Endothelial cell of umbilical vein (primary cell): Measurements from ENCODE around the gene MAGEC1. TPM values are rescaled to one million over a fixed set of nuclear protein-coding genes. Genes with fewer than 3 reads are reported as not detected.

Experiments used
- BruUV-seq: library from RNA; stranded (reverse); fragments of 400-500 nt; replicated peaks from 2 replicates; lab custom pipeline; 2021; lab: Mats Ljungman, UMichigan
- CTCF ChIA-PET: fragments of 300-600, 350-600 bp; sonication (Branson Sonifier 250); formaldehyde crosslinking; loops from one replicate; lab custom pipeline; 2021; ENCODE audit warnings: antibody characterized with exemption, inconsistent platforms; lab: Charles Lee
- POLR2A ChIA-PET: fragments of 300-600, 350-600 bp; sonication (Branson Sonifier 250); formaldehyde crosslinking; loops from one replicate; lab custom pipeline; 2021; ENCODE audit warnings: antibody characterized with exemption, inconsistent platforms; lab: Charles Lee
- DNase-seq: peaks from one replicate; pipeline ENCODE4 v3.0.0-alpha.2; 2011; ENCODE audit warnings: low read depth, low spot score
- FAIRE-seq: peaks from 2 replicates; lab custom pipeline; 2011; peaks lifted over from hg19 to GRCh38; lab: Jason Lieb, UNC
- H2AFZ ChIP-seq: 2 replicates; pipeline ENCODE4 v1.6.0; 2012; ENCODE audit warnings: low read depth, low read length, control low read depth, inconsistent platforms
- H3K27ac ChIP-seq: 2 replicates; pipeline ENCODE4 v1.5.1; 2011; ENCODE audit warnings: low read depth, mild to moderate bottlenecking, control low read depth, low read length, moderate library complexity; ENCODE audit not compliant: insufficient read depth
- H3K27me3 ChIP-seq, 2 experiments: 2 replicates each; pipeline versions ENCODE4 v1.6.0 to v1.6.1; 2011; ENCODE audit warnings: low read length in 2 of 2, mixed read lengths in 1 of 2; ENCODE audit not compliant: control insufficient read depth in 2 of 2, insufficient read depth in 2 of 2
- H3K36me3 ChIP-seq, 2 experiments: 2 replicates in 1 of 2; 3 replicates in 1 of 2; pipeline ENCODE4 v1.5.1; 2011; ENCODE audit warnings: low read length in 2 of 2, mild to moderate bottlenecking in 1 of 2, moderate library complexity in 1 of 2; ENCODE audit not compliant: control insufficient read depth in 2 of 2, insufficient read depth in 2 of 2; ENCODE audit errors: extremely low read depth in 1 of 2
- H3K4me1 ChIP-seq: 3 replicates; pipeline ENCODE4 v1.5.1; 2011; ENCODE audit warnings: mild to moderate bottlenecking, low read length; ENCODE audit not compliant: control insufficient read depth, insufficient read depth; ENCODE audit errors: extremely low read depth
- H3K4me2 ChIP-seq: 2 replicates; pipeline ENCODE4 v1.6.1; 2011; ENCODE audit warnings: low read length, control low read depth, mixed read lengths; ENCODE audit not compliant: insufficient read depth
- H3K4me3 ChIP-seq, 3 experiments: fragments of 200-600 bp in 1 of 3; sonication (generic), shearing (Covaris generic) in 1 of 3; replicated peaks in 1 of 3; 2 replicates each; pipeline ENCODE4 v1.5.1; 2011 to 2016; ENCODE audit warnings: control low read depth in 3 of 3, low read length in 3 of 3, mild to moderate bottlenecking in 2 of 3, inconsistent platforms in 1 of 3, low read depth in 1 of 3, moderate library complexity in 1 of 3; ENCODE audit not compliant: insufficient read depth in 1 of 3
- H3K79me2 ChIP-seq: 2 replicates; pipeline ENCODE4 v1.6.0; 2012; ENCODE audit warnings: low read length, inconsistent platforms; ENCODE audit not compliant: control insufficient read depth, insufficient read depth
- H3K9ac ChIP-seq: replicated peaks from 2 replicates; pipeline ENCODE3; 2011; ENCODE audit warnings: low read length, control low read depth; ENCODE audit not compliant: insufficient read depth; ENCODE audit errors: extremely low read depth
- H3K9me1 ChIP-seq: replicated peaks from 3 replicates; pipeline ENCODE4 v1.6.0; 2011; ENCODE audit warnings: mild to moderate bottlenecking, low read length; ENCODE audit not compliant: control insufficient read depth, insufficient read depth; ENCODE audit errors: extremely low read depth
- H3K9me3 ChIP-seq: replicated peaks from 2 replicates; pipeline ENCODE4 v1.5.1; 2012; ENCODE audit warnings: low read length, inconsistent platforms; ENCODE audit not compliant: control insufficient read depth, insufficient read depth
- H4K20me1 ChIP-seq: replicated peaks from 2 replicates; pipeline ENCODE3; 2011; ENCODE audit warnings: mild to moderate bottlenecking, low read length; ENCODE audit not compliant: control insufficient read depth, insufficient read depth; ENCODE audit errors: extremely low read depth
- CTCF ChIP-seq, 2 donors: IDR thresholded peaks; 1 replicate in 1 of 2; 2 replicates in 1 of 2; pipeline ENCODE4 v1.5.1; 2011; ENCODE audit warnings: low read length in 2 of 2, mild to moderate bottlenecking in 2 of 2, moderate library complexity in 2 of 2, control low read depth in 1 of 2, inconsistent platforms in 1 of 2, low read depth in 1 of 2; ENCODE audit not compliant: insufficient read depth in 1 of 2; ENCODE audit errors: extremely low read depth in 1 of 2
- EZH2 ChIP-seq: IDR thresholded peaks from 2 replicates; pipeline ENCODE4 v1.6.1; 2012; ENCODE audit warnings: borderline replicate concordance, low read depth, mild to moderate bottlenecking, moderate library complexity, low read length, inconsistent platforms; ENCODE audit not compliant: severe bottlenecking
- FOS ChIP-seq: IDR thresholded peaks from 2 replicates; pipeline ENCODE4 v1.6.1; 2011; ENCODE audit warnings: mild to moderate bottlenecking, low read length, moderate library complexity, borderline replicate concordance; ENCODE audit not compliant: insufficient read depth
- GATA2 ChIP-seq: IDR thresholded peaks from 2 replicates; pipeline ENCODE4 v1.7.0; 2011; ENCODE audit warnings: low read depth, mild to moderate bottlenecking, moderate library complexity, mixed read lengths, low read length; ENCODE audit not compliant: insufficient read length, insufficient read depth
- JUN ChIP-seq: IDR thresholded peaks from 2 replicates; pipeline ENCODE4 v1.6.1; 2011; ENCODE audit warnings: borderline replicate concordance, low read depth; ENCODE audit not compliant: insufficient read length, insufficient read depth
- MAX ChIP-seq: IDR thresholded peaks from 2 replicates; pipeline ENCODE4 v1.6.1; 2011; ENCODE audit not compliant: insufficient read depth, insufficient read length
- MYC ChIP-seq: IDR thresholded peaks from one replicate; pipeline ENCODE4 v1.6.1; 2011; ENCODE audit warnings: mild to moderate bottlenecking, low read depth, low read length
- POLR2AphosphoS5 ChIP-seq: IDR thresholded peaks from 2 replicates; pipeline ENCODE4 v1.6.1; 2012; ENCODE audit warnings: low read depth, mild to moderate bottlenecking, control low read depth, low read length, moderate library complexity; ENCODE audit not compliant: insufficient read depth
- dilution Hi-C: fragments of 300-500 bp; cut with MboI; formaldehyde crosslinking; loops from one replicate; pipeline ENCODE4 v1.15.0; 2019; ENCODE audit warnings: low sequenced_read_pairs; ENCODE audit not compliant: extremely low pct_ligation_motif_present
- intact Hi-C: fragments of 100-400 bp; cut with micrococcal nuclease; formaldehyde crosslinking; loops from one replicate; pipeline ENCODE4 v1.10.0; 2022
- polyA plus RNA-seq, 4 experiments: library from polyadenylated mRNA; depleted of rRNA in 3 of 4; stranded (reverse) in 3 of 4; unstranded in 1 of 4; fragments of >200 nt; gene quantifications; 2 replicates each; pipeline versions ENCODE4 v1.2.1 to v1.2.3, GENCODE V29; 2011 to 2012; ENCODE audit warnings: missing spikeins in 1 of 4
- total RNA-seq: library from RNA; stranded (reverse); gene quantifications from 2 replicates; pipeline ENCODE4 v1.2.3, GENCODE V29; 2021

The MAGEC1 gene
- total and polyA plus RNA-seq, 2 donors (not counting 3 experiments of a cell fraction or from before 2014, with no cell fraction given): not detected

GRCh38 chrX:141857479-141857878, 46.2 kb upstream of the MAGEC1 start:
- no TSS peak for BruUV-seq
- POLR2A ChIA-PET: no interaction called here

More at GRCh38 chrX:141857479-141857878, 46.2 kb upstream of the MAGEC1 start:
- H3K36me3 ChIP-seq: no peaks in the 10 kb centered on the region
- no peaks in the 10 kb centered on the region for H3K4me1 ChIP-seq
- no peak overlapping the region for H3K4me2 ChIP-seq
- H3K79me2 ChIP-seq: no peaks in the 10 kb centered on the region
- CTCF ChIA-PET: no interaction called here
- no peak overlapping the region for H3K4me3 ChIP-seq
- DNase-seq (no peak), FAIRE-seq (no peak)
- intact Hi-C loops: no loop called here
- no peaks in the 10 kb centered on the region for H3K9me3 ChIP-seq
- no peak overlapping the region for H2AFZ ChIP-seq
- no peak overlapping the region for H3K9ac ChIP-seq
- H3K9me1 ChIP-seq: no peaks in the 10 kb centered on the region
- dilution Hi-C loops: no loop called here
- H3K27me3 ChIP-seq: no peaks in the 10 kb centered on the region
- H3K27ac ChIP-seq: no peak overlapping the region
- TF ChIP-seq FOS: no peak
- TF ChIP-seq CTCF (IDR thresholded peaks at IDR 0.05; ENCODE audit: extremely low read depth in 1 of 2, insufficient read depth in 1 of 2, low read depth in 1 of 2, low read length in 2 of 2): no peak
- no peak for TF ChIP-seq MAX
- no peak for TF ChIP-seq MYC
- no peak for TF ChIP-seq EZH2
- TF ChIP-seq POLR2AphosphoS5: no peak
- no peak for TF ChIP-seq JUN
- no peak for TF ChIP-seq GATA2
- no peaks in the 10 kb centered on the region for H4K20me1 ChIP-seq
